Testis (tissue), 2 donors: ENCODE results near the gene ARL15.

ENCODE experiments used
- POLR2A ChIP-seq: fragments of 450-650 bp; IDR thresholded peaks from one replicate; pipeline ENCODE4 v1.6.1; 2017; ENCODE audit warnings: antibody characterized with exemption, mild to moderate bottlenecking, moderate library complexity
- TF ChIP-seq, protein P1 (sequence below), 3 experiments: fragments of 450-650 bp in 2 of 3; fragments of 200-600 bp in 1 of 3; sonication (generic) in 1 of 3; IDR thresholded peaks; one replicate each; pipeline ENCODE4 v1.5.1; 2016 to 2019; ENCODE audit warnings: antibody characterized with exemption in 3 of 3, mild to moderate bottlenecking in 2 of 3, moderate library complexity in 1 of 3

DNA sequence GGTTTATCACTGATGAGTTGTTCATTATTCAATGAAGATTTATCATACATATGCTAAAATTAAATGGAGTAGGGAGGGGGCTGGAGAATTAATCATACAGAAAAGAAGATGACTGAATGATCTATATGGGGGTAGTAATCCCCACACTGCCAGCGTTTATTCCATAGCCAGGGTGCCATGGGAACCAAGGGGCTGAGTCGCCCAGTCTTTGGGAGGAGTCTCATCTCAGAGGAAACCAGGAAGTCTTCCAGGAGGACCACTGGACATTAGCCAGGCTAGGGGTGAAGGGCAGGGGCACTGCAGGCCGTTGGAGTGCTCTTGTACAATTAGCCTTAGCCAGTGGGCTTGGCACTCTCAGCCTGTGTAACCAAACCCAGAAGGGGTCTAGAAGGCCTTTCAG, 226.5 kb downstream of the ARL15 start:
- no peak for TF ChIP-seq POLR2A
- TF ChIP-seq, protein P1, sequence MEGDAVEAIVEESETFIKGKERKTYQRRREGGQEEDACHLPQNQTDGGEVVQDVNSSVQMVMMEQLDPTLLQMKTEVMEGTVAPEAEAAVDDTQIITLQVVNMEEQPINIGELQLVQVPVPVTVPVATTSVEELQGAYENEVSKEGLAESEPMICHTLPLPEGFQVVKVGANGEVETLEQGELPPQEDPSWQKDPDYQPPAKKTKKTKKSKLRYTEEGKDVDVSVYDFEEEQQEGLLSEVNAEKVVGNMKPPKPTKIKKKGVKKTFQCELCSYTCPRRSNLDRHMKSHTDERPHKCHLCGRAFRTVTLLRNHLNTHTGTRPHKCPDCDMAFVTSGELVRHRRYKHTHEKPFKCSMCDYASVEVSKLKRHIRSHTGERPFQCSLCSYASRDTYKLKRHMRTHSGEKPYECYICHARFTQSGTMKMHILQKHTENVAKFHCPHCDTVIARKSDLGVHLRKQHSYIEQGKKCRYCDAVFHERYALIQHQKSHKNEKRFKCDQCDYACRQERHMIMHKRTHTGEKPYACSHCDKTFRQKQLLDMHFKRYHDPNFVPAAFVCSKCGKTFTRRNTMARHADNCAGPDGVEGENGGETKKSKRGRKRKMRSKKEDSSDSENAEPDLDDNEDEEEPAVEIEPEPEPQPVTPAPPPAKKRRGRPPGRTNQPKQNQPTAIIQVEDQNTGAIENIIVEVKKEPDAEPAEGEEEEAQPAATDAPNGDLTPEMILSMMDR (IDR thresholded peaks at IDR 0.05) = no peak
